SK-N-SH (cell line): ENCODE results near the gene ABCB10.

ENCODE experiments used
- CHD2 ChIP-seq: fragments of 150-350 bp; IDR thresholded peaks from 2 replicates; pipeline ENCODE4 v1.6.1; 2018; ENCODE audit warnings: low read length; ENCODE audit not compliant: partially characterized antibody
- CTCF ChIP-seq: fragments of 200-600 bp; sonication (generic); IDR thresholded peaks from 2 replicates; pipeline ENCODE4 v1.6.1; 2017; ENCODE audit warnings: antibody characterized with exemption, mild to moderate bottlenecking, moderate library complexity
- EP300 ChIP-seq, 2 experiments: IDR thresholded peaks; 2 replicates each; pipeline versions ENCODE4 v1.4.0 to v1.6.1; 2012; ENCODE audit warnings: borderline replicate concordance in 1 of 2, low read depth in 1 of 2, low read length in 1 of 2
- FOSL2 ChIP-seq: IDR thresholded peaks from 2 replicates; pipeline ENCODE4 v1.4.0; 2012; ENCODE audit warnings: low read depth, mild to moderate bottlenecking, moderate library complexity, borderline replicate concordance
- FOXJ3 ChIP-seq: sonication (generic); formaldehyde crosslinking; IDR thresholded peaks from 2 replicates; pipeline ENCODE4 v1.5.1; 2020; ENCODE audit warnings: mild to moderate bottlenecking, missing genetic modification reagents
- MAX ChIP-seq: IDR thresholded peaks from 2 replicates; pipeline ENCODE4 v1.4.0; 2012; ENCODE audit warnings: low read depth
- MXI1 ChIP-seq: IDR thresholded peaks from 2 replicates; pipeline ENCODE4 v1.6.1; 2012; ENCODE audit warnings: mild to moderate bottlenecking, low read depth, low read length, improper control_type of control experiment
- NRF1 ChIP-seq: IDR thresholded peaks from 2 replicates; pipeline ENCODE4 v1.6.1; 2012; ENCODE audit warnings: low read depth, mild to moderate bottlenecking, low read length
- RAD21 ChIP-seq: IDR thresholded peaks from 2 replicates; pipeline ENCODE4 v1.6.1; 2012; ENCODE audit warnings: mild to moderate bottlenecking, low read length
- RCOR1 ChIP-seq: fragments of 150-350 bp; IDR thresholded peaks from 2 replicates; pipeline ENCODE4 v1.6.1; 2017; ENCODE audit warnings: antibody characterized with exemption, low read length
- YY1 ChIP-seq: IDR thresholded peaks from 2 replicates; pipeline ENCODE4 v1.4.0; 2012; ENCODE audit warnings: low read depth, mild to moderate bottlenecking
- TF ChIP-seq, protein P1 (sequence below): fragments of 150-350 bp; IDR thresholded peaks from 2 replicates; pipeline ENCODE4 v1.6.1; 2016; ENCODE audit warnings: mild to moderate bottlenecking, low read depth, low read length
- TF ChIP-seq, protein P2 (sequence below): IDR thresholded peaks from 2 replicates; pipeline ENCODE4 v1.6.1; 2012; ENCODE audit warnings: mild to moderate bottlenecking, low read depth, low read length, moderate library complexity
- TF ChIP-seq, protein P3 (sequence below): IDR thresholded peaks from 2 replicates; pipeline ENCODE4 v1.4.0; 2012; ENCODE audit warnings: low read depth, borderline replicate concordance

DNA sequence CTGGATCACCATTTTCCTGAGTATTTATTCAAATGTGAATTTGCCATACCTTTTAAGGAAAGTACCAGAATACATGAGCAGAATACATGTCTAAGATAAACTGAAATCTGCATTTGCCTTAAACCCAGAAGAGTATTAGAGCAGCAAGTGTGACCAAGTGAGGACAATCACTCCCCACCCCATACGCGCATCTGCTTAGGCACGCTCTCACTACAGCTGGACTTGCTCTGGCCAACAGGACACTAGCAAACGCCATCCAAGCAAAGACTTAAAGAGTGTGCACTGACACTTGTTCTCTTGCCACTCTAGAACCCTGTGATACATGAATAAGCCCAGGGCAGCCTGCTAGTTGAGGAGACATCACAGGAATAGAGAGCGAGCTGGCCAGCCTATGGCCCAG lies 76.0 kb downstream of the ABCB10 start:
- TF ChIP-seq, protein P1, sequence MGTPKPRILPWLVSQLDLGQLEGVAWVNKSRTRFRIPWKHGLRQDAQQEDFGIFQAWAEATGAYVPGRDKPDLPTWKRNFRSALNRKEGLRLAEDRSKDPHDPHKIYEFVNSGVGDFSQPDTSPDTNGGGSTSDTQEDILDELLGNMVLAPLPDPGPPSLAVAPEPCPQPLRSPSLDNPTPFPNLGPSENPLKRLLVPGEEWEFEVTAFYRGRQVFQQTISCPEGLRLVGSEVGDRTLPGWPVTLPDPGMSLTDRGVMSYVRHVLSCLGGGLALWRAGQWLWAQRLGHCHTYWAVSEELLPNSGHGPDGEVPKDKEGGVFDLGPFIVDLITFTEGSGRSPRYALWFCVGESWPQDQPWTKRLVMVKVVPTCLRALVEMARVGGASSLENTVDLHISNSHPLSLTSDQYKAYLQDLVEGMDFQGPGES = no peak
- TF ChIP-seq CTCF (no peak), RAD21 (no peak), RCOR1 (no peak), NRF1 (no peak), EP300 (IDR thresholded peaks at IDR 0.05; ENCODE audit: borderline replicate concordance in 1 of 2, low read depth in 1 of 2, low read length in 1 of 2) (no peak), CHD2 (no peak), YY1 (no peak), MXI1 (no peak), MAX (no peak), FOSL2 (no peak), FOXJ3 (CRISPR knock-in tag) (no peak)
- TF ChIP-seq, protein P2, sequence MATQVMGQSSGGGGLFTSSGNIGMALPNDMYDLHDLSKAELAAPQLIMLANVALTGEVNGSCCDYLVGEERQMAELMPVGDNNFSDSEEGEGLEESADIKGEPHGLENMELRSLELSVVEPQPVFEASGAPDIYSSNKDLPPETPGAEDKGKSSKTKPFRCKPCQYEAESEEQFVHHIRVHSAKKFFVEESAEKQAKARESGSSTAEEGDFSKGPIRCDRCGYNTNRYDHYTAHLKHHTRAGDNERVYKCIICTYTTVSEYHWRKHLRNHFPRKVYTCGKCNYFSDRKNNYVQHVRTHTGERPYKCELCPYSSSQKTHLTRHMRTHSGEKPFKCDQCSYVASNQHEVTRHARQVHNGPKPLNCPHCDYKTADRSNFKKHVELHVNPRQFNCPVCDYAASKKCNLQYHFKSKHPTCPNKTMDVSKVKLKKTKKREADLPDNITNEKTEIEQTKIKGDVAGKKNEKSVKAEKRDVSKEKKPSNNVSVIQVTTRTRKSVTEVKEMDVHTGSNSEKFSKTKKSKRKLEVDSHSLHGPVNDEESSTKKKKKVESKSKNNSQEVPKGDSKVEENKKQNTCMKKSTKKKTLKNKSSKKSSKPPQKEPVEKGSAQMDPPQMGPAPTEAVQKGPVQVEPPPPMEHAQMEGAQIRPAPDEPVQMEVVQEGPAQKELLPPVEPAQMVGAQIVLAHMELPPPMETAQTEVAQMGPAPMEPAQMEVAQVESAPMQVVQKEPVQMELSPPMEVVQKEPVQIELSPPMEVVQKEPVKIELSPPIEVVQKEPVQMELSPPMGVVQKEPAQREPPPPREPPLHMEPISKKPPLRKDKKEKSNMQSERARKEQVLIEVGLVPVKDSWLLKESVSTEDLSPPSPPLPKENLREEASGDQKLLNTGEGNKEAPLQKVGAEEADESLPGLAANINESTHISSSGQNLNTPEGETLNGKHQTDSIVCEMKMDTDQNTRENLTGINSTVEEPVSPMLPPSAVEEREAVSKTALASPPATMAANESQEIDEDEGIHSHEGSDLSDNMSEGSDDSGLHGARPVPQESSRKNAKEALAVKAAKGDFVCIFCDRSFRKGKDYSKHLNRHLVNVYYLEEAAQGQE = no peak
- TF ChIP-seq, protein P3, sequence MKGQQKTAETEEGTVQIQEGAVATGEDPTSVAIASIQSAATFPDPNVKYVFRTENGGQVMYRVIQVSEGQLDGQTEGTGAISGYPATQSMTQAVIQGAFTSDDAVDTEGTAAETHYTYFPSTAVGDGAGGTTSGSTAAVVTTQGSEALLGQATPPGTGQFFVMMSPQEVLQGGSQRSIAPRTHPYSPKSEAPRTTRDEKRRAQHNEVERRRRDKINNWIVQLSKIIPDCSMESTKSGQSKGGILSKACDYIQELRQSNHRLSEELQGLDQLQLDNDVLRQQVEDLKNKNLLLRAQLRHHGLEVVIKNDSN = no peak
